NCI-H2171 treated with DMSO at 0.1 percent for 48 hours (cell line): ENCODE data around the gene GRAMD1B.
A peak's percentile ranks its signal among the peaks of the same experiment; 100 is the strongest.

ENCODE experiments used
- DNase-seq: peaks from one replicate; lab custom pipeline; 2025; lab: John Stamatoyannopoulos, UW

GRAMD1B gene

DNA sequence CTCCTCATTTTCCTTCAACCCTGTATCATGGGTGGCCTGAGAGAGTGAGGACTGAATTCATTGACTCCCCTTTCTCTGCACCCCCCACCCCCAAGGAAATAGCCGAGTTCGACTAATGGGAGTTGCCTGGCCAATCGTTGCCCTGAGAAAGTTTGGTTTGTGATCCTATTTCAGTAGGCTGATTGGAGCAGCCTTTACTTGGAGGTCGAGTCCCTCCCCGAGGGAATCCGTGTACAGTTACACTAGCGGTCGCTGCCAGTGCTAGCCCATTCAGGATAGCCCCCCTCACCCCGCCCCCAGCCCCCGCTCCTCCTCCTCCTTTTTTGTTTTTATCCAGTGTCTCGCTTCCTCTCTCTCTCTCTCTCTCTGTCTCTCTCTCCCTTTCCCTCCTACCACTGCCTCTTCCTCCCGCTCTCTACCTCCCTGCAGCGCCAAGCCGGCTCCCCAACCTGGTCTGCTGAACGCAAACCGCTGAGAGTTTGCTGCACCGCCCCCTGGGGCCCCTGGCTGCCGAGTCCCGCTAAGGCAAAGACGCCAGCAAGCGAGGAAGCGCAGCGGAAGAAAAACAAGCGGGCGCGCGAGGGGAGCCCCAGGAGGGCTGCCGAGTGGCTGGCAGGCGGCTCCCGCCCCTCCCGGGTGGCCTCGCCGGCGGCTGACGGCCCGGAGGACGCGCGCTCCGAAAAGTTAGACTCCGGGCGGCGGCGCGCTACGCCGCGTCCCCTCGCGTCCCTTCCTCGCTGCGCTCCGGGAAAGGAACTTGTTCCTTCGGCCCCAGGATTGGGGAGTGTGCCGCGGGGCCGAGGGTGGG lies at the start of gene GRAMD1B:
Gene GRAMD1B (plus strand): TSS at position 357 of the 808 bp plus-strand sequence. CDS start 524 bp downstream, outside the sequence.
- DNase-seq = peak; percentile 81

DNA sequence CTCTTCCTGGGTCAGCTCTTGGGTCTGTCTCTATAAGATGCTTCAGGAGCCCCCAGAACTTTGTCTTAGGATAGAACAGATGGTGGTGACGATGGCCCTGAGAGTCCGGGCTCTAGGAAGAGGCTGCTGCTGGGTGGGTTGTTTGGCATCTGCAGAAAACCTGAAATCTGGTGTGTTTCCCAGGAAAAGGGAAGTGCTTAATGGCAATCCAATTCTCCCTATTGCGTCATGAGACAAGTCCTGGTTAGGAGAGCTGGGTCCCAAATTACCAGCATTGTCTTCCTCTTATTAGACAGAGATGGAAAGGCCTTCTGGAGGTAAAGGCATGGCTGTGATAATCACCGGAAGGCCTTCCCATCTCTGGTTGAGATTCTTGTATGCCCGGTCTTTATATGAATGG lies 48.9 kb upstream of the GRAMD1B start:
- DNase-seq = no peak

DNA sequence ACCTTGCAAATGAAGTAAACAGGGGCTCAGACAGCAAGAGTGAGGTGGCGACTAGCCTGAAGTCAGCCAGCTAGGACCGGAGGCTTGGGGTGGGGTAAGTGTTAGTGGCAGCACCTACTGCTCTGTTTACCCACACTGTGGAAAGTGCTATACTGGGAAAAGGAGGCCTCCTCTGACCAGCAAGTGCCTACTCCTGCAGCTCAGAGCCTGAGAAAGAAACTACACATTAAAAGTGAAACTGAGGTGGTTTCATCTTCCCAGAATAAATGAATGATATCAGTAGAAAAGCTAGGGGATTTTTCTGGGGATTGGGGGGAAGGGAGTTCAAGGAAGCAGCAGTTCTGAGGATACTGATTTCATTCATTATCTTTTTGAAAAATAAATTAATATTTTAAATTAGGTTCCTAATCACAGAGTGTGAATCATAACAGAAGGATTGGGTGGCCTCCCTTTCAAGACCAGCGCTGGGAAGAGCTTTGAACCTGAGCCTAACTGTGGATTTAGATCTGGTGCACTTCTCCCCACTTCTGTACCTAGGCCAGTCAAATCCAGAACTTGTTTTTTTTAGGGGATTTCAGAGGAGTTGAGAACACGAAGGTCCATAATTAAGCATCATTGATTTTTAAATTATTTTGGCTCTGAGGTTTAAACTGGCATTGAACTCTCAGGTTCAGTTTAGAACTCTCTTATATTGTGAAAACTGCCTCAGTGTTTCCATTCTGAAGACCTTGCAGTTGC lies 48.1 kb upstream of the GRAMD1B start:
- no peak for DNase-seq

DNA sequence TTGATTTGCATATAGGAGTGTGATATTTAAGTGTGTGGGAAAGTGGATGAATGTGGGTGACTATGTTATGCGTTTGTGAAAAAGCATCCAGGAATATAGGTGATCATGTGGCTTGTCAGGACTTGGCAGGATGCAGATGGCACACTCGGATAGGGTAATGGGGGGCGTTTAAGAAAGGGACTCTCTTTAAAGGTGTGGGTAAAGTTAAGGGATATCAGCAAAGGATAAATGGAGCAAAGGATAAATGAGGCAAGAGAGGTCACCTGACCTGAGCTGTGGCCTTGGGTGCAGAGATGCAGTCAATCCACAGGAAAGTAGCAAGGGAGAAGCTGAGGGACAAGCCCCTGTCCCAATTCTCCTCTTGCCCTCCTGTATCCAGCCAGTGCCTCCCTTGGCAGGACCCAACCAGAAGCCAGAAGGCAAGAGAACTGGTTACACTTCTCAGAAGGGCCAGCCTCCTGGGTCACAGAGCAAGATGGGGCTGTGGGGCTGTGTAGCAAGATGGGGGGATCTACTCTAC lies 47.5 kb upstream of the GRAMD1B start:
- DNase-seq = no peak

DNA sequence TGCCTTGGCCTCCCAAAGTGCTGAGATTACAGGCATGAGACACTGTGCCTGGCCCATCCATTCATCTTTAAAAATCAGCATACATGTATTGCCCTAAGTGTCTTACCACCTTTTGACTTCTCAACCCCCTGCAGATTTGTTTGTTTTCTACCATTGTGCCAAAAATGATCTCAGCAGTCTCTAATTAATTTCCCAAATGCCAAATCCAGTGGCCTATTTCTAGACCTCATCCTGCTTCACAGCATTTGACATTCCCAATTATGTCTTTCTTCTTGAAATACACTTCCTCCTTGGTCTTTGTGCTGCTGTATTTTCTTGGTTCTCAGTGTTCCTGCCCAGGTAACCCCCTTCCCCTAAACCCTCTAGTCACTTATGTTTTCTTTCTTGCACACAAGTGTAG lies 46.0 kb upstream of the GRAMD1B start:
- no peak for DNase-seq

DNA sequence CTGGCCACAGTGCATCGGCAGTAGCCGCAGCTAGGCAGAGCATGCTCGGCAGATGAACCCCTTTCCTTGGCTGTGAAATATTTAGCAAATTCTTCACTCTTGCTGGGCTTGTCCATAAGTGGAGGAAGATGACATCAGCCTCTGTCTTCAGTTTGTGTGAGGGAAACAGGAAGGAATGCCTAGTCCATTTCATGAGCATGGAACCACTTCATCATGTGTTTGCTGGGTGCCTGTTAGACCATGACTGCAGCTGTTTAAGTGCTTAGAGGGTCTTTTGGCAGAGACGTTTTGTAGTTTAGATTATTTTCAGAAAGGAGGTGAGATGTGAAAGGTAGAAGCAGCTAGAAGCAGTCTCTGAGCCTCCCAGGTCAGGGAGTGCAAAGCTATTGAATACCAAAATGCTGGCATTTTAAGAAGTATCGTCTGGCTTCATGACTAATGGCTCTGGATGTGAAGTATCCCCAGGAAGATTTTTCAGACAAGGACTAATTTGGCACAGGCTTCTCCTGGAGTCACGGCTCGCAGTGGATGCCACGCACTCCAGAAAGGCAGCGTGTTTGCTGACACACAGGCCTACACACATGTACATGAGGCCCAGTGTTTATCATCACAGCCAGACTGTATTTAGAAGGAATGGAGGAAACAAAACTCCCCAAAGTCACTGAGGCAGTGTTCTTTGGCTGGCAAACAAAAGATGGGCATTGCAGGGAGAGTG lies 43.1 kb upstream of the GRAMD1B start:
- DNase-seq = no peak

DNA sequence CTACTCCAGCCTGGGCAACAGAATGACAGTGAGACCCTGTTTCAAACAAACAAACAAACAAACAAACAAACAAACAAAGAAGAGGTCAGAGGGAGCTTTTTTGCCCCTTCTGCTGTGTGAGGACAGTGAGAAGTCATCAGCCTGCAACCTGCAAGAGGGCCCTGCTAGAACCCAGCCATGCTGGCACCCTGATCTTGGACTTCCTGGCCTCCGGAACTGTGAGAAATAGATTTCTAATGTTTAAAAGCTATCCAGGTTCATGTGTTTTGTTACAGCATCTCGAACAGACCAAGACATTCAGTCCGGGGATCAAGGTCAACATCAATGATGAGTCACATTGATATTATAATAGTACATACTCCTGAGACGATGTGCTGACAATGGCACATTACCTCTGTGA lies 41.4 kb upstream of the GRAMD1B start:
- no peak for DNase-seq

DNA sequence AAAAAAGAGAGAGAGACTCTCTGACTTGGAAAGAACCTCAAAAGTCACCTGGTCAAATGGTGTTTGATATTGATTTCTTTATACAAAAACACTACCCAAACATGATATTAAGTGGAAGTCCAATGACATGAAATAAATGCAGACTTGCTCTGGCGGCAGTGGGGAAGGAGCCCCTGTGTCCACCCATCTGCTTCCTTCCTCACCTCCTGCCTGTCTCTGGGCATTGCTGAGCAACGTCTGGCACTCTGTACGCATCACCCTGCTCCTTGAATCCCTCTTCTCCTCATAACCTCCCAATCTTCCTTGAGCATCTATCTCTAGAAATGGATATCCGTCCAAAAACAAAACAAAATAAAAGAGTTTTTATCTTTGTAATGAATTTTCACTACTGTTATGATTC lies 39.9 kb upstream of the GRAMD1B start:
- no peak for DNase-seq

DNA sequence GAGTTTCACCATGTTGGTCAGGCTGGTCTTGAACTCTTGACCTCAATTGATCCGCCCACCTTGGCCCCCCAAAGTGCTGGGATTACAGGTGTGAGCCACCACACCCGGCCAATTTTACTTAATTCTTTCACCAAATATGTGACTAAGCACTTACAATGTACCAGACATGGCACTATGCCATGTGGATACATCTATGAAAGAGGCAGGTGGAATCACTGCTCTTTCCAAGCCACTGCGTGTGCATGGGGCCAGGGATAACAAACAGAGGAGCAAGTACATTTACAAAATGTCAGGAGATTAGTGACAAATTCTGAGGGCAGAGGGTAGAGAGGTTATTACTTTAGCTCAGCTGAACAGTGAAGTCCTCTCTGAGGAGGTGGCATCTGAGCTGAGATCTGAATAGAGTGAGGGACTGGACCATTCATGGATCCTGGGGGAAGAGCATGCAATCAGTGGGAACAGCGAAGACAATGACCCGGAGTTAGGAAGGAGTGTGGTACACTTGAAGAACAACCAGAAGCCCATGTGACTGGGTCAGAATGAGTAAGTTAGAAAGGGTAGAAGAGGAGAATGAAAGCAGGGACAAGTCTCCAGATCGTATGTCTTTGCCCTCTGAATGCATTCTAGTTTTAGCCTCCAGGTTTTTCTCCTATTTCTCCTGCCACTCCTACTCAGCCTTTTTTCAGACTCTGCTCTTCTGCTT lies 38.3 kb upstream of the GRAMD1B start:
- DNase-seq = no peak

DNA sequence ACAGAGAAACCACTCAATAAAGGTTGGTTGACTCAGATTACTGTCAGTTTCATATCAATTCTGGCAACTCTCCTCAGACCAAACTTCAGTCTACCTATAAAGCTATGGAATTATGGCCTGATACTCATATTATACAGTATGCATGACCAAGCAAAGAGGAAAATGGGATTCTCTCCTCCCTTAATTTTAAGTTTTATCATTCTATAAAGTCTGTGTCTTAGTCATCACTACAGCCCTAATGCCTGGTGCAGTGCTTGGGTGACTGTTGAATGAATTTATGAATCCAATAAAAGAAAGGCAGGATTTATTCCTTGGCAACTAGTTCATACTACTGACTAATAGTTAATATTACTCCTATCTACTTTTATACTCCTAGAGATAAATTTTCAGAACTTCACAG lies 37.6 kb upstream of the GRAMD1B start:
- DNase-seq = no peak

DNA sequence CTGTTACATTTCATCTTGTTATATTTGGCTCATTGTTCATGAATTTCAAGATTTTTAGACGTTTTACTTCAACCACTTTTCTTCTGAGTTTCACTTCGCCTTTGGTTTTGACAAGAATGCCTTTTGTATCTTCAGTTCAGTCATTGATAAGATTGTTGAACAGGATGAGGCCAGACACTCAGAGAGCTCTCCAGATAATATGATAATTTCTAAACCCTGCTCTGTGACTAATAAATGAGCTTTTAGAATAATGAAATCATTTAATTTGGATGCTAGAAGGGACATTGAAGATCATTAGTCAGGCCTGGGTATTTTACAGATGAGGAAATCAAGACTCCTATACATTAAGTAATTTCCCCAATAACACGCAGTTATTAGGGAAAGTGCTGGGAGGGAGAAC lies 37.2 kb upstream of the GRAMD1B start:
- no peak for DNase-seq

DNA sequence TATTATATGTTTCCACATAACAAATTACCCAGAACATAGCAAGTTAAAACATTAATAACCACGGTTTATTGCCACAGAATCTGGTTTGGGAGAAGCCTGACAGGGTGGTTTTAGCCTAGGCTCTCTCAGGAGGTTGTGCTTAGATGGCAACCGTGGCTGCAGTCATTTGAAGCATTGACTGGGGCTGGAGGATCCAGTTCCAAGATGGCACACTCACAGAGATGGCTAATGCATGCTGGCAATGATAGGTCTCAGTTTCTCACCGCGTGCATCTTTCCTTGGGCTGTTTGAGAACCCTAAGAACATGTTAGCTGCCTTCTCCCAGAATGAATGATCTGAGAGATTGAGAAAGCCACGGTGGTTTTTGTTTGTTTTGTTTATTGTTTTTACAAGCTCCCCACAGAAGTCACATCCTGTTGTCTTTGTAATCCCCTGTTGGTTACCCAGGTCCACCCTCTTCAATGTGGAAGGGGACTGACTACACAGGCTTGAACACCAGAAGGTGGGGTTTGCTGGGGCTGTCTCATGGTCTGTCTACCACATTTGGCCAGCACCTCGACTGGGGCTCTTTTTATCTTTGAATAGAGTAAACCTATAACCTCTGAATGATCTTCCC lies 36.6 kb upstream of the GRAMD1B start:
- no peak for DNase-seq

DNA sequence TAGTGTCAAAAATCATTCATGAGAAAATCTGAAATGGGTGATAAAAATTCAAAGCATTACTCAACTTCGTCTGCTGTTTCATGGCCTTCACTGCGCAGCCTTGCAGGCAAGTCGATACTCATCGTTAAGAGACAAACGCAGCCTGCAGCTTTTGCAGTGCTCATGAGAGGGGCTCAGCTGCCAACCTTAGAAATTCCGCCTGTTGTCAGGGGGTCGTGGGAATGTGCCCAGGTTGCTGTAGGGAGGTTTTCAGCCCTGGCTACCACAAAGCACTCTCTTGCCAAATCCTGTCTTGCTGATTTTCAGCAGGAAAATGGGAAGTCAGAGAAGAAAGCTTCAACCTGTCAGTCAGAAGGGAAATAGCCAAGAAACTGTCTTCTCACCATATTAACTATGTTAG lies 25.4 kb upstream of the GRAMD1B start:
- no peak for DNase-seq

DNA sequence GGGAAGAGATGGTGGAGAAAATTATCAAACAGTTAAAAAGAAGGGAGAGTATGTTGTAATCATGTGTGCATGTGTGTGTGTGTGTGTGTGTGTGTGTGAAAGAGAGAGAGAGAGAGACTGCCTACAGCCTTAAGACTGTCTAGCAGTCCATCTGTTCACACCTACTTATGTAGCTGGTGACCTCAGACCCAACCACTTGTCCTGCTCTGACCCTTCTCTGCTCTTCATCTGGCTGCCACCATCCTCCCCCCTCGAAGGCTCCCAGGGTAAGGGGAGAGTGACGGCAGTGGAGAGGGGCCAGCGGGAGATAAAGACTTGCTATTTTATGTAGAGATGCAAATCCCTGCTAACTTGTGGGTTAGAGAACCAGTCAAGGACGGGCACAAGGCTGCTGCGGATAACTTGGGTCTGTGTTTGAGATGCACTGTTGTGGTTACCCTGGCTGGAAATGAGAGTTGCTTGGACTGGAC lies 24.9 kb upstream of the GRAMD1B start:
- no peak for DNase-seq

DNA sequence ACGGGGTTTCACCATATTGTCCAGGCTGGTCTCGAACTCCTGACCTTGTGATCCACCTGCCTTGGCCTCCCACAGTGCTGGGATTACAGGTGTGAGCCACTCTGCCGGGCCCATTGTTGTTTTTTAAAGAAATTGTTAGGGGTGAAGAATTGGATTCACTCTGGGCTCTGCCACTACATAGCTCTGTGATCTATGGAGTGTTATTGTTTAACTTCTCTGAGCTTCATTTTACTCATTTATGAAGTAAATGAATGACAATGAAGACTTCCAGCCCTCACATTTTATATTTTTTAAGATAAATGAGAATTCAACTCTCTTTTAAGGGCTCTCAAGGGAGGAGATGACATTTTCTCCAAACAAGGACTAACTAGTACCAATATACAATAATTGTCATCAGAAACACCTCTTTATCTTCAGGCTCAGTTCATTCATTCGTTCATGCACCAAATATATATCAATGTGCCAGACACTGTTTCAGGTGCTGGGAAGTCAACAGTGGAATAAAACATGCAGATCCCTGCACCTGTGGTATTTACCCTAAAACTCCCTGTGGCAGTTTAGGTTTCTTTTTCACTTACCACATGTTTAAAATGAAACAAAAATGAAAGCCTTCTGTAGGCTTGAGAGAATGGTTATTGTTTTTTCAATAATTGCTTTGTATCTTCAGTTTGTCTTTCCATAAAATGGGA lies 23.5 kb upstream of the GRAMD1B start:
- DNase-seq = no peak

DNA sequence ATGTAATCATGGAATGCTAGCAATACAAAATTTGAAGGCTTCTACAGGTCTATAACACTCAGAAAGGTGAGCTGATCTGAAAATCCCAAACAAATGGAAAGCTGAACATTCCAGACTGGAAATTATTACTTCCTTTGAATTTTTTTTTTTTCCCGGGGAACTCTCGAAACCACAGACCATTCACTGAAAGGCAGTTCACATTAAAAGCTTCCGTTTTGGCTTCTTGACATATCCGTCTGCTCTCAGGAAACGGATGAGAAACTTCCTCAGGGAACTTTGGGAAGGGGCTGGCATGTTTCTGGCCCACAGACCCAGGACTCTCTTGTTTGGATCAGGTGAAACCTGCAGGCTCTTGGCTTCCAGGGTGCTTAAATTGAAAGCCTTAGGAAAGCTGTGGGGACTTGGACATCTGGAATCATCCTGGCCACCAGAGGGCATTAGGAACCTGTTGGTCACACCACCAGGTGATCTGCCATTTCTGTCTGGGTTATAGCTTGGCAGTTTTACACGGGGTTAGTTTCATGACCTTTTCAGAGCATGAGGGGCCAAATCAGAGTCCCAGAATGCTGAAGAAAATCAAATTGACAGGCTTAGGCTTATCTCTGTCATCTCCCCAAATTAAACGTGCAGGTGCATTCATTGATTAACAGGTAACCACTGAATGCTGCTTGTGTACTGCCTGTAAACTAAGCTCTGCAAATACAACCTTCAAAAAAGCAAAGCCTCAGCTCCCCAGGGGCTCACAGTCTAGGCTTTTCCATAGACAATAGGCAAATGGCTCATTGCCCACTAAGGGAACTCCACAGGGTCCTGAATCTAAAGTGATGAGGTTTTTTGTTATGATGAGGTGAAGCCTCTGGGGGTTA lies 22.7 kb upstream of the GRAMD1B start:
- peak; percentile 49 for DNase-seq

DNA sequence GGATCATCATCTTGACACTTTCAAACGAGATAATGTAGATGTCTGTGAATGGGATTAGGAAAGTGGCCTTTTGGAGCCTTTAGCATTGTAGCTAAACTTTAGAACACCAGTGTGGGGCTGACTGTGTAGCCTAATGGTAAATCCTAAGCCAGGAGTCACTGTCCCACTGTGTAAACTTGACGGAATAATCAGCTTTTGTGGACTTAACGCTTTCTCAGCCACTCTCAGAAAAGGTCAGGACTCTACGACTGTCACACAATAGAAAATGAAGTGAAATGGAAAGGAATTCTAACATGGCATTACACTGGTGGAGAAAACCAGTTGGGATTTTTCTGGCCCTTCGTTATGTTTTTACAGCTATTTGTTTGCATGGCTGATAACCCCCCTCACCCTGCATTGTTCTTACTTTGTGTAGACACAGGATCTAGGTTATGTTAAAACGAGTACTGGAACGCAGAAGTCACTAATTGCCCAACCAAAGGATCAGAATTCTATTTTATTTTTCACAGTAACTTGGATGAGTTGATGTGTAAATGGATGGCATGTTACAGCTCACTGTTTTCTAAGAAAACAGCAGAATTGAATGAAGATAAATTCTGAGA lies 22.0 kb upstream of the GRAMD1B start:
- DNase-seq = no peak

DNA sequence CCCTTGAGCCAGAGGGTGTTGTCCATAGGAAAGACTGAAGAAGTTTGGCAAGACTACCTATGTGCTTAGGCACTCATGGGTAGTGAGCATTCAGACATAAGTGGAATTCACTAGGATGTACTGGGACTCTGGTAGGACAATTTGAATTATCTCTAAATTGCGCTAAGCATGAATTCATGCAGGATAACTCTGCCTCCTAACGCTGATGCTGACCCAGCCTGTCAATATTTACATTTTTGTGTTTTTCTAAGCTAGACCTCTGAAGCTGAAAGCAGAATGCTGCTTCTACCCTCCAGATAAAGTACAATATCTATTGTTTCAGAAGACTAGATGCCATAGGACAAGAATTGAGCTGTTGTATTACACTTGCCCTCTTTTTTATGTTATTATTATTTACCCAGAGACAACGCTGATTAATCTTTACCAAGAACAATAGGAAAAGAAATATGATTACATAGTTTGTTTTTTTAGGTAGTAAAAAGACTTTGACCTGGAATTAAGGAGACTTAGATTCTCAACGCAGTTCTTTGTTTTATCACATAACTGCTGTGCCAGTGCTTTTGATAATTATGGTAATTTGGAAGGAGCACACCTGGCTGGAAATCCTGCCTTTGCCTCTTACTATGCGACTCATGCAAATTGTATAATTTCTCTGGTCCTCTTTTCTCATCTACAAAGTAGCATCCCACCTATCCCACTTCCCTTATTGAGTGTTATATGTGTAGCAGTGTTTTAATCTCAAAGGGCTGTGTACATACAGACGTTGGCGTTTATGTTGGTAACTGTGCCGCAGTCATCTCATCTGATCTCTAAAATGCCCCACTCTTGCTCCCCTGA lies 21.2 kb upstream of the GRAMD1B start:
- no peak for DNase-seq
